ENCODE data around the gene AGXT.
A peak's percentile ranks its signal among the peaks of the same experiment; 100 is the strongest.

AGXT gene

GRCh38 chr2:240868286-240869108 is at the start of gene AGXT:
TSS of gene AGXT (plus strand) at chr2:240868824. CDS start at chr2:240868866, 42 bp downstream.
- DNase-seq: no peak

GRCh38 chr2:240819126-240819857 is 49.3 kb upstream of the AGXT start:
- no peak for DNase-seq

GRCh38 chr2:240819858-240820606 is 48.6 kb upstream of the AGXT start, which contains the start of gene KIF1A:
TSS of gene KIF1A (minus strand) at chr2:240820219. CDS start at chr2:240797752, 22,467 bp downstream.
- DNase-seq: peak; percentile 73

GRCh38 chr2:240820607-240821428 is 47.8 kb upstream of the AGXT start:
- no peak for DNase-seq

- no peak for DNase-seq
Measured at GRCh38 chr2:240821429-240821778, 47.2 kb upstream of the AGXT start.

- DNase-seq: no peak
Measured at GRCh38 chr2:240822280-240822847, 46.3 kb upstream of the AGXT start.

- DNase-seq: no peak
Measured at GRCh38 chr2:240823449-240824336, 44.9 kb upstream of the AGXT start.

GRCh38 chr2:240825476-240825875 is 43.1 kb upstream of the AGXT start:
- DNase-seq: no peak

GRCh38 chr2:240831594-240832204 is 36.9 kb upstream of the AGXT start:
- no peak for DNase-seq

GRCh38 chr2:240832205-240832727 is 36.4 kb upstream of the AGXT start:
- peak; percentile 91 for DNase-seq

GRCh38 chr2:240832921-240833494 is 35.6 kb upstream of the AGXT start:
- DNase-seq: no peak

GRCh38 chr2:240833724-240834285 is 34.8 kb upstream of the AGXT start:
- no peak for DNase-seq

- no peak for DNase-seq
Measured at GRCh38 chr2:240834377-240834975, 34.1 kb upstream of the AGXT start.

- no peak for DNase-seq
Measured at GRCh38 chr2:240835528-240835927, 33.1 kb upstream of the AGXT start.

- DNase-seq: no peak
Measured at GRCh38 chr2:240836781-240837467, 31.7 kb upstream of the AGXT start.

GRCh38 chr2:240837621-240838020 is 31.0 kb upstream of the AGXT start:
- no peak for DNase-seq

GRCh38 chr2:240839152-240840143 is 29.2 kb upstream of the AGXT start:
- DNase-seq: no peak
